PFSK-1 (cell line): ENCODE data around the gene BCL11B.

Source experiments
- POLR2AphosphoS5 ChIP-seq: IDR thresholded peaks from 2 replicates; pipeline ENCODE4 v1.6.1; 2012; ENCODE audit warnings: low read depth, mild to moderate bottlenecking, control low read depth, low read length, moderate library complexity
- TF ChIP-seq, protein P1 (sequence below), 2 experiments: IDR thresholded peaks; 2 replicates each; pipeline versions ENCODE4 v1.6.1 to v1.8.0; 2011 to 2012; ENCODE audit warnings: low read depth in 2 of 2, low read length in 2 of 2, control low read depth in 1 of 2, inconsistent platforms in 1 of 2, mild to moderate bottlenecking in 1 of 2, moderate library complexity in 1 of 2; ENCODE audit not compliant: insufficient read depth in 1 of 2

DNA sequence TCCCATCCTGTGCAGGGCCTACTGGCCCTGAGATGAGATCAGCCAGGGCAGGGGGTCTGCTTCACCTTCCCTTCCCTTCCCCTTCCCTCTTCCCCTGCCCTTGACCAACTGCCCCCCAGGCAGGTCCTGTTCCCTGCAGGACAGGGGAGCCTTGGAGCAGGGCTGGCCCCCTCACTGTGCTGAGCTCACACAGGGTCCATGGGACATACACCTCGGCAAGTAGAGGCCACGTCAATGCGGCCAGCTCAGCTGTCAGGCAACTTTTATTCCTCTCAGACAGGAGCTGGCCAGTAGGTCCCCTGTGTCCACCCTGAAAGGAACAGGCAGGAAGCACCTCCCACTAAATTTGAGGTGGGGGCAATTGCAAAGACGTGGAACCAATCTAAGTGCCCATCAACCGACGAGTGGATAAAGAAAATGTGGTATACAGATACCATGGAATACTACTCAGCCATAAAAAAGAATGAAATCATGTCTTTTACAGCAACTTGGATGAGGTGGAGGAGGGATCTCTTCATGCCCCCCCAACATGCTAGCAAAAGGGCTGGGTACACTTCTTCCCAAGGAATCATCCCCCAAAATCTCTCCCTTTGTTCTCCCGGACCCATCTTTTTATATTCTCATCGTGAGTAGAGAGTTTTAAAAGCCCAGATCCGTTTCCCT is 148.7 kb downstream of the BCL11B start:
- TF ChIP-seq, protein P1, sequence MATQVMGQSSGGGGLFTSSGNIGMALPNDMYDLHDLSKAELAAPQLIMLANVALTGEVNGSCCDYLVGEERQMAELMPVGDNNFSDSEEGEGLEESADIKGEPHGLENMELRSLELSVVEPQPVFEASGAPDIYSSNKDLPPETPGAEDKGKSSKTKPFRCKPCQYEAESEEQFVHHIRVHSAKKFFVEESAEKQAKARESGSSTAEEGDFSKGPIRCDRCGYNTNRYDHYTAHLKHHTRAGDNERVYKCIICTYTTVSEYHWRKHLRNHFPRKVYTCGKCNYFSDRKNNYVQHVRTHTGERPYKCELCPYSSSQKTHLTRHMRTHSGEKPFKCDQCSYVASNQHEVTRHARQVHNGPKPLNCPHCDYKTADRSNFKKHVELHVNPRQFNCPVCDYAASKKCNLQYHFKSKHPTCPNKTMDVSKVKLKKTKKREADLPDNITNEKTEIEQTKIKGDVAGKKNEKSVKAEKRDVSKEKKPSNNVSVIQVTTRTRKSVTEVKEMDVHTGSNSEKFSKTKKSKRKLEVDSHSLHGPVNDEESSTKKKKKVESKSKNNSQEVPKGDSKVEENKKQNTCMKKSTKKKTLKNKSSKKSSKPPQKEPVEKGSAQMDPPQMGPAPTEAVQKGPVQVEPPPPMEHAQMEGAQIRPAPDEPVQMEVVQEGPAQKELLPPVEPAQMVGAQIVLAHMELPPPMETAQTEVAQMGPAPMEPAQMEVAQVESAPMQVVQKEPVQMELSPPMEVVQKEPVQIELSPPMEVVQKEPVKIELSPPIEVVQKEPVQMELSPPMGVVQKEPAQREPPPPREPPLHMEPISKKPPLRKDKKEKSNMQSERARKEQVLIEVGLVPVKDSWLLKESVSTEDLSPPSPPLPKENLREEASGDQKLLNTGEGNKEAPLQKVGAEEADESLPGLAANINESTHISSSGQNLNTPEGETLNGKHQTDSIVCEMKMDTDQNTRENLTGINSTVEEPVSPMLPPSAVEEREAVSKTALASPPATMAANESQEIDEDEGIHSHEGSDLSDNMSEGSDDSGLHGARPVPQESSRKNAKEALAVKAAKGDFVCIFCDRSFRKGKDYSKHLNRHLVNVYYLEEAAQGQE (IDR thresholded peaks at IDR 0.05; ENCODE audit: insufficient read depth in 1 of 2, low read depth in 2 of 2, low read length in 2 of 2), result no peak
- no peak for TF ChIP-seq POLR2AphosphoS5
